Measurements from ENCODE around the gene FZR1. TPM values are rescaled to one million over a fixed set of nuclear protein-coding genes. Genes with fewer than 3 reads are reported as not detected.
A peak's percentile ranks its signal among the peaks of the same experiment; 100 is the strongest.

The FZR1 gene
- total and polyA plus RNA-seq, 2 of the 13 experiments (the other 11 are each of a cell fraction or from before 2014, with no cell fraction given) = 29.0 to 30.8 TPM

DNA sequence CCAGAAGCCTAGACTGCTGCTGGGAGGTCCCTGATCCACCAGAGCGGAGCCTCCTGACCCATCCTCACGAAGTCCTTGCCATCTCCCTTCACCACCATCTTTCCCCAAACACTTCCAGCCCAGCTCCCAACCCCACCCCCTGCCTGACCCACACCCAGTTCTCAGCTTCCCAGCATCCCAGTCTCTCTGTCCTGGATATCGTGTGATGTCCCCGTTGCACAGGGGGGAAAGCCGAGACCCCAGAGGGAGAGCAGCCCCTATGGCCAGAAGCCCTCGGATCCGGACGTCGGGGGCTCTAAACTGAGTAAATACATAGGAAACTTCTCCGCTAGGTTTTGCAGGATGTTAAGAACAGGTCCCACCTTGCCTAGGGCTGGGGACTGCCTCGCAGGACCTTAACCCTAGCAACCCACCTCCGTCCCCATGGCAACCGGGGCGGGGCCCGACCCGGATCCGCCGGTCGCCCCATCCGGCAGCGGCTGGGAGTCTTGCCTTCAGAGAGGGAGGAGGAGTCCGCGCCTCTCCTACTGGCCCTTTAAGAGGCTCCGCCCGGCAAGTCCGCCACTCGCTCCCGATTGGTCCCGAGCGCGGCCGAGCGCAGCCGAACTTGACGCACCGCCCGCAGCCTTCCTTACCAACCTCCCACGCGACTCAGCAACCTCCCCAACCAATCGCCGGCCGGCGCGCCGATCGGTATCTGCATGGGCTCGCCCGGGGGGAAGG lies 66.2 kb downstream of the FZR1 start (continued):
- TF ChIP-seq, protein P1, sequence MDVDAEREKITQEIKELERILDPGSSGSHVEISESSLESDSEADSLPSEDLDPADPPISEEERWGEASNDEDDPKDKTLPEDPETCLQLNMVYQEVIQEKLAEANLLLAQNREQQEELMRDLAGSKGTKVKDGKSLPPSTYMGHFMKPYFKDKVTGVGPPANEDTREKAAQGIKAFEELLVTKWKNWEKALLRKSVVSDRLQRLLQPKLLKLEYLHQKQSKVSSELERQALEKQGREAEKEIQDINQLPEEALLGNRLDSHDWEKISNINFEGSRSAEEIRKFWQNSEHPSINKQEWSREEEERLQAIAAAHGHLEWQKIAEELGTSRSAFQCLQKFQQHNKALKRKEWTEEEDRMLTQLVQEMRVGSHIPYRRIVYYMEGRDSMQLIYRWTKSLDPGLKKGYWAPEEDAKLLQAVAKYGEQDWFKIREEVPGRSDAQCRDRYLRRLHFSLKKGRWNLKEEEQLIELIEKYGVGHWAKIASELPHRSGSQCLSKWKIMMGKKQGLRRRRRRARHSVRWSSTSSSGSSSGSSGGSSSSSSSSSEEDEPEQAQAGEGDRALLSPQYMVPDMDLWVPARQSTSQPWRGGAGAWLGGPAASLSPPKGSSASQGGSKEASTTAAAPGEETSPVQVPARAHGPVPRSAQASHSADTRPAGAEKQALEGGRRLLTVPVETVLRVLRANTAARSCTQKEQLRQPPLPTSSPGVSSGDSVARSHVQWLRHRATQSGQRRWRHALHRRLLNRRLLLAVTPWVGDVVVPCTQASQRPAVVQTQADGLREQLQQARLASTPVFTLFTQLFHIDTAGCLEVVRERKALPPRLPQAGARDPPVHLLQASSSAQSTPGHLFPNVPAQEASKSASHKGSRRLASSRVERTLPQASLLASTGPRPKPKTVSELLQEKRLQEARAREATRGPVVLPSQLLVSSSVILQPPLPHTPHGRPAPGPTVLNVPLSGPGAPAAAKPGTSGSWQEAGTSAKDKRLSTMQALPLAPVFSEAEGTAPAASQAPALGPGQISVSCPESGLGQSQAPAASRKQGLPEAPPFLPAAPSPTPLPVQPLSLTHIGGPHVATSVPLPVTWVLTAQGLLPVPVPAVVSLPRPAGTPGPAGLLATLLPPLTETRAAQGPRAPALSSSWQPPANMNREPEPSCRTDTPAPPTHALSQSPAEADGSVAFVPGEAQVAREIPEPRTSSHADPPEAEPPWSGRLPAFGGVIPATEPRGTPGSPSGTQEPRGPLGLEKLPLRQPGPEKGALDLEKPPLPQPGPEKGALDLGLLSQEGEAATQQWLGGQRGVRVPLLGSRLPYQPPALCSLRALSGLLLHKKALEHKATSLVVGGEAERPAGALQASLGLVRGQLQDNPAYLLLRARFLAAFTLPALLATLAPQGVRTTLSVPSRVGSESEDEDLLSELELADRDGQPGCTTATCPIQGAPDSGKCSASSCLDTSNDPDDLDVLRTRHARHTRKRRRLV (CRISPR knock-in tag; IDR thresholded peaks at IDR 0.05) = peak; percentile 78; the same call in 1 of the 2 replicates
- TF ChIP-seq SP4 (CRISPR knock-in tag; IDR thresholded peaks at IDR 0.05) (peak; percentile 96), FOSL2 (CRISPR knock-in tag; IDR thresholded peaks at IDR 0.05) (no peak), NFYB (CRISPR knock-in tag; IDR thresholded peaks at IDR 0.05) (peak; percentile 96), CBFB (CRISPR knock-in tag; IDR thresholded peaks at IDR 0.05) (0 out of 2 replicates have a peak, but pooled peaks have one; percentile 41), ZNF441 (CRISPR knock-in tag; IDR thresholded peaks at IDR 0.05; ENCODE audit: borderline replicate concordance) (no peak), HMG20A (CRISPR knock-in tag; IDR thresholded peaks at IDR 0.05; ENCODE audit: borderline replicate concordance) (no peak), CREB1 (IDR thresholded peaks at IDR 0.05) (peak; percentile 78), CREB1 (CRISPR knock-in tag; IDR thresholded peaks at IDR 0.05) (peak; percentile 57; the same call in 1 of the 2 replicates), ZNF501 (CRISPR knock-in tag; IDR thresholded peaks at IDR 0.05) (peak; percentile 43; the same call in 1 of the 2 replicates), CREM (IDR thresholded peaks at IDR 0.05) (peak; percentile 51), CREM (CRISPR knock-in tag; IDR thresholded peaks at IDR 0.05) (no peak), ZNF235 (CRISPR knock-in tag; IDR thresholded peaks at IDR 0.05; ENCODE audit: borderline replicate concordance) (no peak), XRCC5 (optimal IDR thresholded peaks at IDR 0.05; ENCODE audit: low read length) (no peak), PHF21A (CRISPR knock-in tag; IDR thresholded peaks at IDR 0.05) (peak; percentile 33; the same call in 1 of the 2 replicates), ZNF33B (CRISPR knock-in tag; IDR thresholded peaks at IDR 0.05) (no peak), CBX5 (CRISPR knock-in tag; IDR thresholded peaks at IDR 0.05; ENCODE audit: borderline replicate concordance) (no peak)
- TF ChIP-seq, protein P2, sequence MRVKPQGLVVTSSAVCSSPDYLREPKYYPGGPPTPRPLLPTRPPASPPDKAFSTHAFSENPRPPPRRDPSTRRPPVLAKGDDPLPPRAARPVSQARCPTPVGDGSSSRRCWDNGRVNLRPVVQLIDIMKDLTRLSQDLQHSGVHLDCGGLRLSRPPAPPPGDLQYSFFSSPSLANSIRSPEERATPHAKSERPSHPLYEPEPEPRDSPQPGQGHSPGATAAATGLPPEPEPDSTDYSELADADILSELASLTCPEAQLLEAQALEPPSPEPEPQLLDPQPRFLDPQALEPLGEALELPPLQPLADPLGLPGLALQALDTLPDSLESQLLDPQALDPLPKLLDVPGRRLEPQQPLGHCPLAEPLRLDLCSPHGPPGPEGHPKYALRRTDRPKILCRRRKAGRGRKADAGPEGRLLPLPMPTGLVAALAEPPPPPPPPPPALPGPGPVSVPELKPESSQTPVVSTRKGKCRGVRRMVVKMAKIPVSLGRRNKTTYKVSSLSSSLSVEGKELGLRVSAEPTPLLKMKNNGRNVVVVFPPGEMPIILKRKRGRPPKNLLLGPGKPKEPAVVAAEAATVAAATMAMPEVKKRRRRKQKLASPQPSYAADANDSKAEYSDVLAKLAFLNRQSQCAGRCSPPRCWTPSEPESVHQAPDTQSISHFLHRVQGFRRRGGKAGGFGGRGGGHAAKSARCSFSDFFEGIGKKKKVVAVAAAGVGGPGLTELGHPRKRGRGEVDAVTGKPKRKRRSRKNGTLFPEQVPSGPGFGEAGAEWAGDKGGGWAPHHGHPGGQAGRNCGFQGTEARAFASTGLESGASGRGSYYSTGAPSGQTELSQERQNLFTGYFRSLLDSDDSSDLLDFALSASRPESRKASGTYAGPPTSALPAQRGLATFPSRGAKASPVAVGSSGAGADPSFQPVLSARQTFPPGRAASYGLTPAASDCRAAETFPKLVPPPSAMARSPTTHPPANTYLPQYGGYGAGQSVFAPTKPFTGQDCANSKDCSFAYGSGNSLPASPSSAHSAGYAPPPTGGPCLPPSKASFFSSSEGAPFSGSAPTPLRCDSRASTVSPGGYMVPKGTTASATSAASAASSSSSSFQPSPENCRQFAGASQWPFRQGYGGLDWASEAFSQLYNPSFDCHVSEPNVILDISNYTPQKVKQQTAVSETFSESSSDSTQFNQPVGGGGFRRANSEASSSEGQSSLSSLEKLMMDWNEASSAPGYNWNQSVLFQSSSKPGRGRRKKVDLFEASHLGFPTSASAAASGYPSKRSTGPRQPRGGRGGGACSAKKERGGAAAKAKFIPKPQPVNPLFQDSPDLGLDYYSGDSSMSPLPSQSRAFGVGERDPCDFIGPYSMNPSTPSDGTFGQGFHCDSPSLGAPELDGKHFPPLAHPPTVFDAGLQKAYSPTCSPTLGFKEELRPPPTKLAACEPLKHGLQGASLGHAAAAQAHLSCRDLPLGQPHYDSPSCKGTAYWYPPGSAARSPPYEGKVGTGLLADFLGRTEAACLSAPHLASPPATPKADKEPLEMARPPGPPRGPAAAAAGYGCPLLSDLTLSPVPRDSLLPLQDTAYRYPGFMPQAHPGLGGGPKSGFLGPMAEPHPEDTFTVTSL (CRISPR knock-in tag; IDR thresholded peaks at IDR 0.05; ENCODE audit: borderline replicate concordance) = no peak
- TF ChIP-seq, protein P3, sequence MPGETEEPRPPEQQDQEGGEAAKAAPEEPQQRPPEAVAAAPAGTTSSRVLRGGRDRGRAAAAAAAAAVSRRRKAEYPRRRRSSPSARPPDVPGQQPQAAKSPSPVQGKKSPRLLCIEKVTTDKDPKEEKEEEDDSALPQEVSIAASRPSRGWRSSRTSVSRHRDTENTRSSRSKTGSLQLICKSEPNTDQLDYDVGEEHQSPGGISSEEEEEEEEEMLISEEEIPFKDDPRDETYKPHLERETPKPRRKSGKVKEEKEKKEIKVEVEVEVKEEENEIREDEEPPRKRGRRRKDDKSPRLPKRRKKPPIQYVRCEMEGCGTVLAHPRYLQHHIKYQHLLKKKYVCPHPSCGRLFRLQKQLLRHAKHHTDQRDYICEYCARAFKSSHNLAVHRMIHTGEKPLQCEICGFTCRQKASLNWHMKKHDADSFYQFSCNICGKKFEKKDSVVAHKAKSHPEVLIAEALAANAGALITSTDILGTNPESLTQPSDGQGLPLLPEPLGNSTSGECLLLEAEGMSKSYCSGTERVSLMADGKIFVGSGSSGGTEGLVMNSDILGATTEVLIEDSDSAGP (CRISPR knock-in tag; IDR thresholded peaks at IDR 0.05; ENCODE audit: borderline replicate concordance) = peak; percentile 100

Measured in HepG2 (cell line).